HS-5 (cell line): ENCODE results near the gene AP3S2.

Source experiments
- DNase-seq: peaks from one replicate; pipeline ENCODE4 v3.0.0-alpha.2; 2012; ENCODE audit warnings: low read depth

The AP3S2 gene

GRCh38 chr15:89814112-89814742, 79.6 kb downstream of the AP3S2 start:
- DNase-seq, result no peak

- DNase-seq, result no peak
Measured at GRCh38 chr15:89813381-89814111, 80.2 kb downstream of the AP3S2 start.

GRCh38 chr15:89812847-89813320, 80.9 kb downstream of the AP3S2 start:
- no peak for DNase-seq

- no peak for DNase-seq
Measured at GRCh38 chr15:89812011-89812846, 81.6 kb downstream of the AP3S2 start.

GRCh38 chr15:89810837-89811236, 83.0 kb downstream of the AP3S2 start:
- no peak for DNase-seq

- no peak for DNase-seq
Measured at GRCh38 chr15:89809787-89810148, 84.0 kb downstream of the AP3S2 start.

GRCh38 chr15:89809093-89809786, 84.6 kb downstream of the AP3S2 start:
- DNase-seq, result no peak

GRCh38 chr15:89808160-89808870, 85.5 kb downstream of the AP3S2 start:
- DNase-seq, result no peak

GRCh38 chr15:89807689-89808088, 86.1 kb downstream of the AP3S2 start:
- no peak for DNase-seq

GRCh38 chr15:89806559-89807550, 86.9 kb downstream of the AP3S2 start:
- no peak for DNase-seq

GRCh38 chr15:89806210-89806558, 87.6 kb downstream of the AP3S2 start:
- DNase-seq, result no peak

GRCh38 chr15:89805241-89806209, 88.3 kb downstream of the AP3S2 start:
- no peak for DNase-seq

- no peak for DNase-seq
Measured at GRCh38 chr15:89803941-89804800, 89.6 kb downstream of the AP3S2 start.

- DNase-seq, result no peak
Measured at GRCh38 chr15:89802986-89803824, 90.6 kb downstream of the AP3S2 start.

GRCh38 chr15:89802231-89802928, 91.4 kb downstream of the AP3S2 start:
- DNase-seq, result no peak

- no peak for DNase-seq
Measured at GRCh38 chr15:89801471-89802195, 92.2 kb downstream of the AP3S2 start.
